ENCODE data around the gene CEP350.
A peak's percentile ranks its signal among the peaks of the same experiment; 100 is the strongest.

The CEP350 gene

DNA sequence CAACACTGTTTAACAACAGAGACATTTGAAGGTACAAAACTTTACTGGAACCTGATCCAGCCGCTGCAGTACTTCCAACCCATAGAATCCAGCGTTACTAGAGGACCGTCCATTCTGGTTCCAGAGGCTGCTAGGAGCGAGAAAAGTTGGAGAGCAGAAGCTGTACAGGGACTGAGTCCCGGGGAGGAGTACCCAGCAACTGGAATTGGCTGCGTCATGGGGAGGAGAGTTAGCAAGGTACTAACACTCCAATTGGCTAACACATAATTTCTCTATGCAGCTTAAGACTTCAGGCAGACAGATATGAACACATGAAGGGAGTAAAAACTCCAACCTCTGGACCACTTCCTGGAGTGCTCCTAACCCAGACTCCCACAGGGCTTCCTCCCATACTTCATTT lies 198.0 kb downstream of the CEP350 start:
- H3K27ac ChIP-seq, result peak overlapping the region; percentile 93

DNA sequence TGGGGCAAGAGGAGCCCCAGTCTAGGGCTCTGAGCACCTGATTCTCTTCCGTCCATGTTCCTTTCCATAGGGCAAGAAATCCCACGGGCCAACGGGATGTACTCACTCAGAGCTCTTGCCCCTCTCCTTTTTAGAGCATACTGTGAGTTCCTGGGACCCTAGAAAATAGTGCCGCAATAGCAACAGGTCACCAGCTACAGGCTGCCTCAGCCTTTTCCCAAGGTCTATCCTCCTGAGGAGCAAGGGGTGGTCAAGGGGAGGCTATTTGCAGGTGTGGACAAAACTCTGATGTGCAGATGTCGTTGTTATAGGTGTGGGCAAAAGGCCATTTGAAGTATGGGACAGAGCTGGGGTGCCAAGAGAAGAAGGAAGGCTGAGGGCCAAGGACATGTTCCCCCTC lies 198.4 kb downstream of the CEP350 start:
- Histone ChIP-seq H3K27ac (no peak overlapping the region), H3K9me3 (ENCODE audit: low read depth, low read length) (no peaks in the 10 kb centered on the region), H3K9ac (ENCODE audit: insufficient read length) (no peak overlapping the region), H3K4me3 (no peak overlapping the region), H3K36me3 (ENCODE audit: insufficient read depth, low read length) (no peaks in the 10 kb centered on the region)
- no peak for DNase-seq (ENCODE audit: low read depth, low spot score)
- TF ChIP-seq POLR2AphosphoS5 (IDR thresholded peaks at IDR 0.05; ENCODE audit: borderline replicate concordance, low read depth, low read length) (no peak), EZH2 (IDR thresholded peaks at IDR 0.05) (no peak)

More for the DNA sequence above, 198.0 kb downstream of the CEP350 start:
- Histone ChIP-seq H3K4me3 (peak overlapping the region; percentile 70), H3K9ac (ENCODE audit: insufficient read length) (no peak overlapping the region), H3K9me3 (ENCODE audit: low read depth, low read length) (no peaks in the 10 kb centered on the region), H3K36me3 (ENCODE audit: insufficient read depth, low read length) (no peaks in the 10 kb centered on the region)
- no peak for DNase-seq (ENCODE audit: low read depth, low spot score)
- no peak for TF ChIP-seq POLR2AphosphoS5 (IDR thresholded peaks at IDR 0.05; ENCODE audit: borderline replicate concordance, low read depth, low read length)
- TF ChIP-seq EZH2 (IDR thresholded peaks at IDR 0.05), result no peak
- no peak for TF ChIP-seq FOXP2 (optimal IDR thresholded peaks at IDR 0.05; ENCODE audit: control extremely low read depth, extremely low read length, insufficient read depth)

- Histone ChIP-seq H3K36me3 (ENCODE audit: insufficient read depth, low read length) (no peaks in the 10 kb centered on the region), H3K4me3 (peak overlapping the region; percentile 88), H3K9me3 (ENCODE audit: low read depth, low read length) (no peaks in the 10 kb centered on the region), H3K27ac (no peak overlapping the region), H3K9ac (ENCODE audit: insufficient read length) (peak overlapping the region; percentile 78)
- DNase-seq (ENCODE audit: low read depth, low spot score), result no peak
- no peak for TF ChIP-seq FOXP2 (optimal IDR thresholded peaks at IDR 0.05; ENCODE audit: control extremely low read depth, extremely low read length, insufficient read depth)
- no peak for TF ChIP-seq POLR2AphosphoS5 (IDR thresholded peaks at IDR 0.05; ENCODE audit: borderline replicate concordance, low read depth, low read length)
- no peak for TF ChIP-seq EZH2 (IDR thresholded peaks at IDR 0.05)
These were observed 199.4 kb downstream of the CEP350 start for GRCh38 chr1:180154003-180154324.

DNA sequence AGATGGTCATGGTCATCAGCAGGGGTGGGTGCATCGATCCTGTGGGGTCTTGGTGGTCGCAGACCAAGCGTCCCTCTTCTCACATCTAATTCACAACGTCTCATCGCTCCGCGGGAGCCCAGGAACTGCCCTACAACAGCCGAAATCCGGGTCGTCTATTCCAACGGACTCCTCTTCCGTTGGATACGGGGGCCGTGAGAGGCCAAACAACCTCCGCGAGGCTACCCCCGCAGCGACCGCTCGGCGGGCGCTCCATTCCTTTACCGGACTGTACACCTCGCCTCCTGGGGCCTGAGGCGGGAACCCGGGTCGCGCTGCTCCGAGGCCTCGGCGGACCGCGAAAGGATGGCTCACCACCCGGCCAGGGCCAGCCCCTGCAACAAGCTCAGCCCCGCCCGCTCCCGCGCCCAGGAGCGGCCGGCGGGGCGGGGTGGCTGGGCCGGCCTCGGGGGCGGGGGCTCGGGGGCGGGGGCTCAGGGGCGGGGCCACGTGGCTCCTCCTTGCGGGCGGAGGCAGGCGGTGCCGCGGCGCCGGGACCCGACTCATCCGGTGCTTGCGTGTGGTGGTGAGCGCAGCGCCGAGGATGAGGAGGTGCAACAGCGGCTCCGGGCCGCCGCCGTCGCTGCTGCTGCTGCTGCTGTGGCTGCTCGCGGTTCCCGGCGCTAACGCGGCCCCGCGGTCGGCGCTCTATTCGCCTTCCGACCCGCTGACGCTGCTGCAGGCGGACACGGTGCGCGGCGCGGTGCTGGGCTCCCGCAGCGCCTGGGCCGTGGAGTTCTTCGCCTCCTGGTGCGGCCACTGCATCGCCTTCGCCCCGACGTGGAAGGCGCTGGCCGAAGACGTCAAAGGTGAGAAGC lies 199.9 kb downstream of the CEP350 start, which contains the start of gene QSOX1:
Gene QSOX1 (plus strand): TSS at position 545 of the 857 bp plus-strand sequence. CDS start 39 bp downstream, at position 584.
- Histone ChIP-seq H3K4me3 (peak within 1 kb of the TSS; percentile 88), H3K27ac (no peak within 1 kb of the TSS), H3K36me3 (ENCODE audit: insufficient read depth, low read length) (no peaks in the 10 kb centered on the region), H3K9me3 (ENCODE audit: low read depth, low read length) (no peaks in the 10 kb centered on the region), H3K9ac (ENCODE audit: insufficient read length) (peak within 1 kb of the TSS; percentile 78)
- no peak for DNase-seq (ENCODE audit: low read depth, low spot score)
- TF ChIP-seq POLR2AphosphoS5 (IDR thresholded peaks at IDR 0.05; ENCODE audit: borderline replicate concordance, low read depth, low read length), result peak; percentile 58
- TF ChIP-seq EZH2 (IDR thresholded peaks at IDR 0.05), result no peak
- peak; percentile 41 for TF ChIP-seq FOXP2 (optimal IDR thresholded peaks at IDR 0.05; ENCODE audit: control extremely low read depth, extremely low read length, insufficient read depth)

DNA sequence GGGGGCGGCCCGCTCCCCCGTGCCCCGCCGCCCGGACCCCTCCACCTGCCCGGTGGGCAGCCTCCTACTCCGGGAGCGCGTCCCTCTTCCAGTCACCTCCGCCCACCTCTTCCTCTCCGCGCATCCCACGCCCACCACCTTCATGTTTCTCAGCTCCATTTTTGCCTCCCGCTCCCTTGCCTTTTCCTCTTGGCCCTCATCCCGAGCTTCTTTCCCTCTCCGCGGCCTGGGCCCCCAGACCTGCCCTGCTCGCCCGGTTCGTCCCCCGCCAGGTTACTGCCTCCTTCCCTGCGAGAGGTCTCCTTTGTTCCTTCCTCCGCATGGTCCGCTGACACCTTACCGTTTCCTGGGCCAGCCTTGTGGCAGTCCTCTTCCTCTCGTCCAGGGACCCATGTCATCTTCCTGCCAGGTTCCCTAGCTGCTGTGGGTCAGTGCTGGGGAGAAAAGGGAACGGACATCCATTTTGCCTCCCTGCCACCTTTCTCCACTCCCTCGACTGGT lies 200.6 kb downstream of the CEP350 start:
- H3K9ac ChIP-seq (ENCODE audit: insufficient read length), result peak overlapping the region; percentile 52
- no peaks in the 10 kb centered on the region for H3K9me3 ChIP-seq (ENCODE audit: low read depth, low read length)
- H3K27ac ChIP-seq, result no peak overlapping the region
- no peaks in the 10 kb centered on the region for H3K36me3 ChIP-seq (ENCODE audit: insufficient read depth, low read length)
- TF ChIP-seq FOXP2 (optimal IDR thresholded peaks at IDR 0.05; ENCODE audit: control extremely low read depth, extremely low read length, insufficient read depth), result no peak
- TF ChIP-seq POLR2AphosphoS5 (IDR thresholded peaks at IDR 0.05; ENCODE audit: borderline replicate concordance, low read depth, low read length), result no peak
- TF ChIP-seq EZH2 (IDR thresholded peaks at IDR 0.05), result no peak
- DNase-seq (ENCODE audit: low read depth, low spot score), result no peak
- peak overlapping the region; percentile 88 for H3K4me3 ChIP-seq

- H3K27ac ChIP-seq, result no peak overlapping the region
- H3K36me3 ChIP-seq (ENCODE audit: insufficient read depth, low read length), result no peaks in the 10 kb centered on the region
- no peak overlapping the region for H3K9ac ChIP-seq (ENCODE audit: insufficient read length)
- DNase-seq (ENCODE audit: low read depth, low spot score), result no peak
- H3K9me3 ChIP-seq (ENCODE audit: low read depth, low read length), result no peaks in the 10 kb centered on the region
- no peak overlapping the region for H3K4me3 ChIP-seq
- no peak for TF ChIP-seq FOXP2 (optimal IDR thresholded peaks at IDR 0.05; ENCODE audit: control extremely low read depth, extremely low read length, insufficient read depth)
- no peak for TF ChIP-seq EZH2 (IDR thresholded peaks at IDR 0.05)
- no peak for TF ChIP-seq POLR2AphosphoS5 (IDR thresholded peaks at IDR 0.05; ENCODE audit: borderline replicate concordance, low read depth, low read length)
These were observed 201.6 kb downstream of the CEP350 start for GRCh38 chr1:180156201-180156600.

- no peak for DNase-seq (ENCODE audit: low read depth, low spot score)
- Histone ChIP-seq H3K27ac (no peak overlapping the region), H3K9me3 (ENCODE audit: low read depth, low read length) (no peaks in the 10 kb centered on the region), H3K9ac (ENCODE audit: insufficient read length) (no peak overlapping the region), H3K36me3 (ENCODE audit: insufficient read depth, low read length) (no peaks in the 10 kb centered on the region), H3K4me3 (no peak overlapping the region)
- no peak for TF ChIP-seq FOXP2 (optimal IDR thresholded peaks at IDR 0.05; ENCODE audit: control extremely low read depth, extremely low read length, insufficient read depth)
- TF ChIP-seq POLR2AphosphoS5 (IDR thresholded peaks at IDR 0.05; ENCODE audit: borderline replicate concordance, low read depth, low read length), result no peak
- no peak for TF ChIP-seq EZH2 (IDR thresholded peaks at IDR 0.05)
These were observed 202.1 kb downstream of the CEP350 start for GRCh38 chr1:180156631-180157091.

DNA sequence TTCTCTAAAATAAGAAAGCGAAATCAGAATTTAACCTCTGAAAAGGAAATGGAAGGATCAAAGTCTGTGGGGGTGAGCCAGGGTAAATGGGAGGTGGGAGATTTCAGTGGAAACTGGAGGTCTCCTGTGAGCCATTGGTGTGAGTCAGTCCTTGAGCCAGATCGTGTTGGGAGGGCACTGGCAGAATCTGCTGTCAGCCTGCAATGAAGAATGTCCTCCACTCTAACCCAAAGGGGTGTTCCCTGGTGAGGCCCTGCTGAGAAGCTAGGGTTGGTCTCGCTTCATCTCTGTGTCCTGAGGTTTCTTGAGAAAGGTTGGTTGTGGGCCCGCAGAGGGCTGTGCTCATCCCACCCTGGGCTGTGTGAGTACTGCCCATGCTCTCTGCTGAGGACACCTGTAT lies 202.5 kb downstream of the CEP350 start:
- no peak overlapping the region for H3K4me3 ChIP-seq
- no peak overlapping the region for H3K9ac ChIP-seq (ENCODE audit: insufficient read length)
- TF ChIP-seq FOXP2 (optimal IDR thresholded peaks at IDR 0.05; ENCODE audit: control extremely low read depth, extremely low read length, insufficient read depth), result no peak
- TF ChIP-seq POLR2AphosphoS5 (IDR thresholded peaks at IDR 0.05; ENCODE audit: borderline replicate concordance, low read depth, low read length), result no peak
- TF ChIP-seq EZH2 (IDR thresholded peaks at IDR 0.05), result no peak
- no peaks in the 10 kb centered on the region for H3K9me3 ChIP-seq (ENCODE audit: low read depth, low read length)
- DNase-seq (ENCODE audit: low read depth, low spot score), result no peak
- no peaks in the 10 kb centered on the region for H3K36me3 ChIP-seq (ENCODE audit: insufficient read depth, low read length)
- H3K27ac ChIP-seq, result no peak overlapping the region
